Neutrophil (primary cell): ENCODE measurements around the gene USP36.

Experiments
- H3K27ac ChIP-seq: fragments of 200-600 bp; sonication (generic); 2 replicates; pipeline ENCODE4 v1.5.1; 2016; ENCODE audit warnings: mild to moderate bottlenecking, moderate library complexity
- H3K27me3 ChIP-seq: fragments of 200-600 bp; sonication (generic); 2 replicates; pipeline ENCODE4 v1.6.0; 2016; ENCODE audit warnings: mild to moderate bottlenecking
- H3K36me3 ChIP-seq: fragments of 200-600 bp; sonication (generic); 2 replicates; pipeline ENCODE4 v1.5.1; 2017
- H3K4me1 ChIP-seq, 2 experiments: fragments of 200-600 bp in 1 of 2; sonication (generic) in 1 of 2; 1 replicate in 1 of 2; 2 replicates in 1 of 2; pipeline versions ENCODE4 v1.5.1 to v1.6.1; 2013 to 2016; ENCODE audit warnings: low read depth in 1 of 2, low read length in 1 of 2, mild to moderate bottlenecking in 1 of 2, moderate library complexity in 1 of 2; ENCODE audit not compliant: control insufficient read depth in 1 of 2, insufficient read depth in 1 of 2
- H3K4me3 ChIP-seq, 2 experiments: fragments of 200-600 bp in 1 of 2; sonication (generic) in 1 of 2; 1 replicate in 1 of 2; 2 replicates in 1 of 2; pipeline ENCODE4 v1.5.1; 2013 to 2016; ENCODE audit warnings: low read depth in 1 of 2, low read length in 1 of 2, mild to moderate bottlenecking in 1 of 2, moderate library complexity in 1 of 2
- H3K9me3 ChIP-seq: fragments of 200-600 bp; sonication (generic); 2 replicates; pipeline ENCODE4 v1.5.1; 2016
- CTCF ChIP-seq: fragments of 200-600 bp; sonication (generic); IDR thresholded peaks from 2 replicates; pipeline ENCODE4 v1.5.1; 2016; ENCODE audit warnings: antibody characterized with exemption

Gene USP36

GRCh38 chr17:78839762-78840529 is 668 bp downstream of the USP36 start:
- no peak for TF ChIP-seq CTCF
- Histone ChIP-seq H3K9me3 (no peaks in the 10 kb centered on the region), H3K27ac (peak overlapping the region; percentile 93), H3K36me3 (peaks cover 10% of the 10 kb centered on the region), H3K4me3 (peak overlapping the region; percentile 84 to 86), H3K4me1 (peaks cover 21 to 22% of the 10 kb centered on the region in 2 experiments), H3K27me3 (no peaks in the 10 kb centered on the region)

GRCh38 chr17:78839235-78839761 is 1.3 kb downstream of the USP36 start:
- TF ChIP-seq CTCF, result no peak

GRCh38 chr17:78838574-78839005 is 2.0 kb downstream of the USP36 start:
- no peak for TF ChIP-seq CTCF
- H3K4me3 ChIP-seq, result no peak overlapping the region
- H3K27me3 ChIP-seq, result no peaks in the 10 kb centered on the region
- H3K4me1 ChIP-seq, result peaks cover 21 to 22% of the 10 kb centered on the region in 2 experiments
- H3K9me3 ChIP-seq, result no peaks in the 10 kb centered on the region
- no peak overlapping the region for H3K27ac ChIP-seq
- peaks cover 10% of the 10 kb centered on the region for H3K36me3 ChIP-seq

More at GRCh38 chr17:78839235-78839761, 1.3 kb downstream of the USP36 start:
- Histone ChIP-seq H3K36me3 (peaks cover 10% of the 10 kb centered on the region), H3K4me1 (peaks cover 21 to 22% of the 10 kb centered on the region in 2 experiments), H3K4me3 (peak overlapping the region; percentile 84 to 86), H3K9me3 (no peaks in the 10 kb centered on the region), H3K27ac (peak overlapping the region; percentile 93), H3K27me3 (no peaks in the 10 kb centered on the region)

- H3K4me1 ChIP-seq, result peaks cover 18% of the 10 kb centered on the region in 2 experiments
- H3K9me3 ChIP-seq, result no peaks in the 10 kb centered on the region
- H3K27me3 ChIP-seq, result no peaks in the 10 kb centered on the region
- TF ChIP-seq CTCF, result no peak
- H3K36me3 ChIP-seq, result peaks cover 19% of the 10 kb centered on the region
- no peak overlapping the region for H3K27ac ChIP-seq
- no peak overlapping the region for H3K4me3 ChIP-seq
These were observed 4.1 kb downstream of the USP36 start for GRCh38 chr17:78836420-78837021.

GRCh38 chr17:78834571-78834970 is 6.0 kb downstream of the USP36 start:
- Histone ChIP-seq H3K36me3 (peaks cover 14% of the 10 kb centered on the region), H3K27ac (no peak overlapping the region), H3K4me3 (no peak overlapping the region), H3K27me3 (no peaks in the 10 kb centered on the region), H3K9me3 (no peaks in the 10 kb centered on the region), H3K4me1 (peaks cover 5 to 7% of the 10 kb centered on the region in 2 experiments)
- no peak for TF ChIP-seq CTCF
